ENCODE measurements around the gene PSMC3. TPM values are rescaled to one million over a fixed set of nuclear protein-coding genes. Genes with fewer than 3 reads are reported as not detected.

The PSMC3 gene
- total RNA-seq, 1 experiment from 2014 or later, result 179 TPM

DNA sequence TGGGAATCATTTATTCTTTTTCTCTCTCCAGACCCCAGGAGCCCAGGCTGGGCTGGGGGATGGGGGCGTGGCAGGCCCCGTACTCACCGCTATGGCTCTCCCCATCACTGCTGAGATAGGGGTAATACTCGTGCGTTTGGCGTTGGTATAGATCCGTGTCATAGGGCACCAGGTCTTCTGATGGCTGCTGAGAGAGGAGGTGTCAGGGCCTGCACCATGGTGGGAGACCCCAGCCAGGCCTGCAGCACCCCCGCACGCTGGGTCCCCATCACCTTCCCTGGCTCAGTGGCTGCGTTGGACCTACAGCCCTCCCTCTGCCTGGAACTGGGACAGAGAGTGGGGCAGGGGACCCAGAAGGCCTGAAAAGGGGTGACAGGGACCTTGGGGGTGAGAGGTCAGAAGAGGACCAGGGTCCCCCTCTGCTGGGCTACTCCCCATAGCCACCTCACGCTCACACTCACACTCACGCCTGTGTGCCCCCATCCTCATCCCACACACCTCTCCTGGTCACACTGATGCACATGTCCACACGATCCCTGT lies 50.6 kb downstream of the PSMC3 start:
- no CpG with 5 or more reads among the region's 13 CpGs for WGBS (ENCODE audit: extremely low coverage, insufficient read length, low lambda C conversion rate)
- H3K27ac Mint-ChIP-seq, result no peak overlapping the region

More for the DNA sequence above, 50.6 kb downstream of the PSMC3 start:
- Histone ChIP-seq H3K79me1 (ENCODE audit: insufficient read depth, low read depth, low read length, poor library complexity, severe bottlenecking) (no peaks in the 10 kb centered on the region), H2BK12ac (ENCODE audit: insufficient read length, low read depth, low read length) (no peak overlapping the region), H3K4me1 (ENCODE audit: insufficient read depth, low read length) (no peaks in the 10 kb centered on the region), H4K8ac (replicated peaks; ENCODE audit: insufficient read length, low read depth, low read length) (no peak overlapping the region), H3K56ac (ENCODE audit: insufficient read length, low read depth, low read length) (no peak overlapping the region), H3K9me3 (ENCODE audit: control insufficient read depth, low read depth, low read length) (no peaks in the 10 kb centered on the region), H4K91ac (ENCODE audit: insufficient read length, low read depth, low read length) (no peak overlapping the region), H2BK120ac (ENCODE audit: low read depth, low read length, poor library complexity, severe bottlenecking) (no peak overlapping the region), H2BK5ac (ENCODE audit: insufficient read length, low read length) (no peak overlapping the region), H2BK15ac (ENCODE audit: low read depth, low read length) (no peak overlapping the region), H4K20me1 (ENCODE audit: control insufficient read depth, insufficient read depth, insufficient read length) (no peaks in the 10 kb centered on the region), H3K4ac (ENCODE audit: low read depth, low read length) (no peak overlapping the region), H3K27me3 (ENCODE audit: insufficient read depth, low read length) (no peaks in the 10 kb centered on the region), H3K23me2 (ENCODE audit: insufficient read length, low read depth, low read length, poor library complexity, severe bottlenecking) (no peaks in the 10 kb centered on the region), H3K9ac (ENCODE audit: extremely low read depth, insufficient read length, low read length) (no peak overlapping the region), H3K4me2 (ENCODE audit: insufficient read depth, insufficient read length, low read length) (no peak overlapping the region), H2AFZ (ENCODE audit: low read length) (no peak overlapping the region), H3K23ac (ENCODE audit: insufficient read length, low read depth, low read length) (no peak overlapping the region), H3T11ph (ENCODE audit: low read length) (no peak overlapping the region), H3K18ac (ENCODE audit: insufficient read length, low read depth, low read length) (no peak overlapping the region), H3K79me2 (ENCODE audit: insufficient read depth, low read length) (no peaks in the 10 kb centered on the region), H2AK5ac (ENCODE audit: insufficient read length, low read length) (no peak overlapping the region), H2BK20ac (ENCODE audit: low read depth, low read length, poor library complexity, severe bottlenecking) (no peak overlapping the region), H4K5ac (ENCODE audit: insufficient read length, low read depth, low read length) (no peak overlapping the region), H3K14ac (ENCODE audit: insufficient read depth, low read length) (no peak overlapping the region), H3K27ac (ENCODE audit: insufficient read length, low read depth, low read length) (no peak overlapping the region)
- DNase-seq, result no peak
- TF ChIP-seq, protein P1, sequence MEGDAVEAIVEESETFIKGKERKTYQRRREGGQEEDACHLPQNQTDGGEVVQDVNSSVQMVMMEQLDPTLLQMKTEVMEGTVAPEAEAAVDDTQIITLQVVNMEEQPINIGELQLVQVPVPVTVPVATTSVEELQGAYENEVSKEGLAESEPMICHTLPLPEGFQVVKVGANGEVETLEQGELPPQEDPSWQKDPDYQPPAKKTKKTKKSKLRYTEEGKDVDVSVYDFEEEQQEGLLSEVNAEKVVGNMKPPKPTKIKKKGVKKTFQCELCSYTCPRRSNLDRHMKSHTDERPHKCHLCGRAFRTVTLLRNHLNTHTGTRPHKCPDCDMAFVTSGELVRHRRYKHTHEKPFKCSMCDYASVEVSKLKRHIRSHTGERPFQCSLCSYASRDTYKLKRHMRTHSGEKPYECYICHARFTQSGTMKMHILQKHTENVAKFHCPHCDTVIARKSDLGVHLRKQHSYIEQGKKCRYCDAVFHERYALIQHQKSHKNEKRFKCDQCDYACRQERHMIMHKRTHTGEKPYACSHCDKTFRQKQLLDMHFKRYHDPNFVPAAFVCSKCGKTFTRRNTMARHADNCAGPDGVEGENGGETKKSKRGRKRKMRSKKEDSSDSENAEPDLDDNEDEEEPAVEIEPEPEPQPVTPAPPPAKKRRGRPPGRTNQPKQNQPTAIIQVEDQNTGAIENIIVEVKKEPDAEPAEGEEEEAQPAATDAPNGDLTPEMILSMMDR (conservative IDR thresholded peaks at IDR 0.05), result no peak
- Mint-ChIP-seq H3K27me3 (ENCODE audit: low read depth) (no peaks in the 10 kb centered on the region), H3K36me3 (ENCODE audit: insufficient read depth in 1 of 3, low read depth in 3 of 3) (no peaks in the 10 kb centered on the region), H3K4me3 (no peak overlapping the region), H3K4me1 (peaks cover 3 to 4% of the 10 kb centered on the region in 2 experiments; a peak in 3 of 4 replicates), H3K9me3 (no peaks in the 10 kb centered on the region)
